Kidney capillary endothelial cell (primary cell): ENCODE results near the gene CNKSR1.

ENCODE experiments used
- DNase-seq: peaks from one replicate; pipeline ENCODE4 v3.0.0-alpha.2; 2018; ENCODE audit warnings: low spot score

Gene CNKSR1

DNA sequence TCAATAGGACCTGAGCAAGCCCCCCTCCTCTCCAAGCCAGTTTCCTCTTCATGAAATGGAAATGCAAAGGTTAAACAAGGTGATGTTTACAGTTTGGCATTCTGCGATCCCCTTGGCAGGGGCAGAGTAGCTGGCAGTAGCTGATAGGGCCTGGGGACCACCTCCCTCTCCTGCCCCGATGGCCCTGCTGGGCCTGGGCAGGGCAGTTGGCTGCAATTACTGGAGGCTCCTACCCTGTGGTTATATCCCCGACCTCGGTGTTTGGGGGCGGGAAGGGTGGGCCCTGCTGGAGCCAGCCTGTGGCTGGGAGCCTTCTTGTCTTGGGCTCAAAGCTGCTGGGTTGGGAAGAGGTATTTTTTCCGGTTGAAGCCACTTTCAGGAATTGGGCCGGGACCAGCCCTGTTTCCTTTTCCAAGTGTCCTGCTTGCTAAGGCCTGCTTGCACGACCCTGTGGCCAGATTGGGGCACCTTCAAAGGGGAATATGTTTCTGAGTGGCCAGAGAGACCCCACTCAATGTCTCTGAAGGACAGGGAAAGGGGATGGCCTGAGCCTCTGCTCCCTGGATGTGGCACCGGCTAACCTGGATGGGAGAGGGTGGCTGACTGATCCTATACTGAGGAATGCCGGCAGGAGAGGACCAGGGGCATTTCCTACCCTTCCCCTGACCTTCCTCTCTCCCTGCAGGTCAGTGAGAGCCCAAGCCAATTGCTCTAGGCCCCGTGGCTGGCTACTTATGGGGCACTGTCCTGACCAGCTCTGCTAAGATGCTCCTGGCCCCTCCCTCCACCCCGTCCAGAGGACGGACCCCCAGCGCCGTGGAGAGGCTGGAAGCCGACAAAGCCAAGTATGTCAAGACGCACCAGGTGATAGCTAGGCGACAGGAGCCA lies 16.5 kb upstream of the CNKSR1 start:
- no peak for DNase-seq

DNA sequence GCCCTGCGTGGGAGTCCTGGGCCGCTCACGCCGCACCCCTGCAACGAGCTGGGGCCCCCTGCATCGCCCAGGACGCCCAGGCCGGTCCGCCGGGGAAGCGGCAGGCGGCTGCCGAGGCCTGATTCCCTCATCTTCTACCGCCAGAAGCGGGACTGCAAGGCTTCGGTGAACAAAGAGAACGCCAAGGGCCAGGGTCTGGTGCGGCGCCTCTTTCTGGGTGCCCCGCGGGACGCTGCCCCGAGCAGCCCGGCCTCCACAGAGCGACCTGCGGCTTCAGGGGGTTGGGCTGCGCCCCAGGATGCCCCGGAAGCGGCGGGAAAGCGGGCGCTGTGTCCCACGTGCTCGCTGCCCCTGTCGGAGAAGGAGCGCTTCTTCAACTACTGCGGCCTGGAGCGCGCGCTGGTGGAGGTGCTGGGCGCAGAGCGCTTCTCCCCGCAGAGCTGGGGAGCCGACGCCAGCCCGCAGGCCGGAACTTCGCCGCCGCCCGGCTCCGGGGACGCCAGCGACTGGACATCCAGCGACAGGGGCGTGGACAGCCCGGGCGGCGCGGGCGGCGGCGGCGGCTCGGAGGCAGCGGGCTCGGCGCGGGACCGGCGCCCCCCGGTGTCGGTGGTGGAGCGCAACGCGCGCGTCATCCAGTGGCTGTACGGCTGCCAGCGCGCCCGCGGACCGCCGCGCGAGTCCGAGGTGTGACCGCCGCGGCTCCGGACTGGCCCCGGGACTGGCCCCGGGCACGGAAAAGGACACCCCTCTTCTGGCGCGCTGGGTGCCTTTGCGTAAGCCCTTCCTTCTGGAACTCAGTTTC lies 15.7 kb upstream of the CNKSR1 start:
- DNase-seq = no peak

DNA sequence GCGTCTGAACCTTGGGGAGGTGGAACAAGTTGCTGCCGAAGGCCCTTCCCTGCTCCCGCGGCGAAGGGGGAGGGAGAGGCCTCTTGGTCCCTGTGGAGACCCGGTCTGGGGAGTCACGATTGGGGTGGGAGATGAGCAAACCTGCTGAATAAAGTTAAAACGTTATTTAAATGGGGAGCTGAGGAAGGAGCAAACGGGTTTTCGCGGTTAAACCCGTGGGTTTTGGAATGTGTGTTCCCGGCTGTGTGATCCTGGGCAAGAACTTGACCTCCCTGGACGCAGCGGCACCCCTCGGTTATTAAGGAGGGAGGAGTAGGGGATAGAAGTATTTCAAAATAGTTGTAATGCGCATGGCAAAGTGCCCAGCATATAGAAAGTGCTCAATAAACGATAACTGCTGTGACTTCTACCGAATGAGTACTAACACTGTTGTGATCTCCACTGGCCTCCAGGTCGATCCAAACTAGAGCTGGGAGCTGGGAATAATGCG lies 15.0 kb upstream of the CNKSR1 start:
- no peak for DNase-seq

DNA sequence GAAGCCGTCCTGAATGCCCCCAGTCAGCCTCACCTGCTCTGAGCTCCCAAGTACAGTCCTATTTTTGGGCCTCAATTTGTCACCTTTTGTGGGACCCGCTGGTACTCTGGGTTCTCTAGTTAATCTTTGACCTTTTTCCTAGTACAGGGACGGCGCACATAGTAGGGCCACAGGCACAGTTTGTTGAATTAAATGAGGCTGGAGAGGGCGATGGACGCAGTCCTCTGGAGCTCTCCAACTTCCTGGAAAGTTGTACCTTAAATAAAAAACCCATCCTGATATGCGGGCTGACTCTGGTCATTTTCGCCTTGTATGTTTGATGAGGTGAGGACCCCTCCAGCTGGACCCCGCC lies 13.6 kb upstream of the CNKSR1 start:
- DNase-seq = no peak

DNA sequence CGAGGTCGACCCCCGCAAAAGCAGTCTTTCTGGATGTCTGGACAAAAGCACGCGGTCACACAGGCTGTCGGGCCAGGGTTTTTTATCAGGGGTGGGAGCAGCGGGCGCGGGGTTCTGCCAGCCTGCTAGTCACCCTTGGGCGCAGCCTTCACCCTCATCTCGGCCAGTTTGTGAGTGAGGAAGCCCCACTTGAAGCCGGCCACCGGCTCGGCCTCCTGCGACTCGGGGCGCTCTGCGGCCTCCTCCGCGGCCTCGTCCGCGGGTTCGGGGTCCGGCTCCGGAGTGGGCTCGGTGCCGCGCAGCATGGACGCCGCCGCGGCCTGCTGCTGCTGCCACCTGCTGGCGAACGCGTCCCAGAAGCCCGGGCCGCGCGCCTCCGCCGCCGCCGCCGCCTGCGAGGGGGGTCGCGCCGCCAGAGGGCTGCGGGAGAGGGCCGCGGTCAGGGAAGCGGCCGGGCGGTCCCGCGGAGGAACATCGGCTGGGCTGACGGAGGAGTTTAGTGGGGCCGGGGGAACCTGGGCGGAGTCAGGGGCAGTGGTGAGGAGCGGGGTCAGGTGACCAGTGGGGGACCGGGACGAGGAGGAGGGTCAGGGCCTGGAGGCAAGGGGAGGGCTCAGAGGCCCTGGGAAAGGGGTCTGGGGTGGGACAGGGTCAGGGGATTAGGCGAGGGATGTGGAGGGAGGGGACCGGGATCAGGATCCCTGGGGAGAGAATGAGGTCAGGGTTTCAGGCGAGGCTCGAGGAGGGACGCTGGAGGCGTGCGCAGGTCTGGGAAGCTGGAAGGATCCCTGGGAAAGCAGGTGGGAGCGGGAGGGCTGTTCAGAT lies 13.0 kb upstream of the CNKSR1 start:
- no peak for DNase-seq

DNA sequence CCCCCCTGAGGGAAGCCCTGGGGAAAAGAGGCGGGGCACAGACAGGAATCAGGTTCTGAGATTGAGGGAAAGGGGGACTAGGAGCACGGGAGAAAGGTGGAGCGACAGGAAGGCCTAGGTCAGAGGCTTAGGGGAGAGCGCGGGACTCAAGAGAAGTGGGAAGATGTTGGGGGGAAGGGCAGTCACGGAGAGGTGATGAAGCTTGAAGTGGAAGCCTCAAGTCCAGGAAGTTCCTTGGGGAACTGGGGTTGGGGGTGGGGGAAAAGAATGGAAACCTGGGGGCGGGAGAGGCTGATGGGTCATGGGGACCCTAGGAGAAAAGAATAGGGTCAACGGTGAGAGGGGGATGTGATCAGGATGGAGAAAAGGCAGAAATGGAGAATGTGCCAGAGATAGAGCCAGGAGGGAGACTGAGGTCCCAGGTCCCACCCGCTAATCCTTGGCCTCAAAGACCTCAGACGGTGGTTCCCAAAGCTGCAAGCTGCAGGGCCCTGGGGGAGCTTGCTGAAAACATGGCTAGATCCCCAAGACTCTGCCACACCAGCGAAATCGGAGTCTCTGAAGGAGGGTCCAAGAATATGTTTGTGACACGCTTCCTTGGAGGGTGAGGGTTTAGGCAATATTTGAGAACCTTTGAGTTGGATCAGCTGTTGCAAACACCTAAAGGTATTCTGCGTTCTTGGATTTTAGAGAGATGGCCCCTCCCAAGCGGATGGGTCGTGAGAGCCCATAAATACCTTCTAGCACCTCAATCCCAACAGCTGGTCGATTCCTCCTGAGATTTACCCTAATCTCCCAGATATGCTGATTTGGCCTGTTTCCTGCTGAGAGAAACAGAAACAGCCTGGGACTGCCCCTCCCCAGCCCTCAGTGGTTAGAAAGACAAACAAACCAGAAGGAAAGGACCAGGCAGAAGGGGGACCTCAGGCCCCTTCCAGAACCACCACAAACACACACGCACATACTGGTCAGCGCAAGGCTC lies 12.1 kb upstream of the CNKSR1 start:
- no peak for DNase-seq

DNA sequence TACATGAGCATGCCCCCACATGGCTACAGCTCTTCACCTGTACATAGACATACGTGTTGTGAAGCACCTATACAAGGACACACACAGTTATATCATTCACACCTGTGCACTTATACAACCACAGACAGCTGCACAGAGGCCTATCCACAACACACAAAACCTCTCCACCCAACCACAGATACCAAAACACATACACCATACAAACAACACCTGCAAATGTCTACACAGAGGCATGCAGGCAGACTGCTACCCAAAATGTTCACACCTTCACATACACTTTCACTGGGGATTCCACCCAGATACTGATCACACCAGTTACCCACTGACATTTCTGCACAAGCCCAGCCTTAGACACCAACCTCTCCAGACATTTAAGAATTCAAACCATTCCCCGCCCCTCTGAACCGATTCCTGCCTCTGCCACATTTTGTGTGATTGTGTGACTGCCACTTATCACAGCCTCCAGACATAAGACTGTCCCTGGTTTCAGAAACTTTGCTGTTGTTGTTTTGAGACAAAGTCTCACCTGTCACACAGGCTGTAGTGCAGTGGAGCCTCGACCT lies 10.5 kb upstream of the CNKSR1 start:
- no peak for DNase-seq

DNA sequence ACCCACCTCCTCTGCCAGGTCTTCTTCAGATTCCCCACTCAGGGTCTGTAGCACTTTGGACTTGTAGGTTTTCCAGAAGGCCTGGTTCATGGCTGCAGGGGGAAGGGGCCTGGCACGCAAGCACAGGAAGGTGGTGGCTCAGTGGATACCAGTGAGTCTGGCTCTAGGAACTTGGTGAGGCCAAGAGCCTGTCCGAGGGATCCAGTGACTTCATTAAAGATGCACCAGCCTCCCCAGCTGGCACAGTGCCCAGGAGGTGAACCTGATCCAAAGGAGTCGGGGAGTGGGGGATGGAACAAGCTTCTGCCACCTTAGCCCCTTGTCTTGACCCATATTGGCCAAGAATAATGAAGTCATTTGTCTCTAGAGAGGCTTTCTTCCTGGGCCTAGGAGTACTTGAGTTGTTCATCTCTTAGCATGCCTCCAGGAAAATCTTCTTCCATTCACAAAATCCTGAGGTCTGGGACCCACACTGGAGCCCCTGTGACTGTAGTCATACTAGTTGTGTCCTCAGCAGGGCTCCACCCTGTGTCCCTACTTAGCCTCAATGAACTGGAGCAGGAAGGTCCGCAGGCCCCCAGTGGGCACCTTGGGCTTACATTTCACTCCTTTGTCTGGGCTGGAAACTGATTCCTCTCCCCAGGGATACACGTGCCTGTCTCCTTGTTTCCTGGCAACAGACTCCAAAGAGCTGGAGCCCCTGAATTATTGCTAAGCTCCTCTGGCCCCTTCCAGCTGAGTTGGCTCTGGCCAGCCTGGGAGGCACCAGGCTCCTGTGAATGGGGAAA lies 8.7 kb upstream of the CNKSR1 start, which contains the start of gene C1orf232:
Gene C1orf232, minus strand, starts transcription at position 554 of the 788 bp plus-strand sequence. Its CDS starts 464 bp downstream, at position 90.
- no peak for DNase-seq

DNA sequence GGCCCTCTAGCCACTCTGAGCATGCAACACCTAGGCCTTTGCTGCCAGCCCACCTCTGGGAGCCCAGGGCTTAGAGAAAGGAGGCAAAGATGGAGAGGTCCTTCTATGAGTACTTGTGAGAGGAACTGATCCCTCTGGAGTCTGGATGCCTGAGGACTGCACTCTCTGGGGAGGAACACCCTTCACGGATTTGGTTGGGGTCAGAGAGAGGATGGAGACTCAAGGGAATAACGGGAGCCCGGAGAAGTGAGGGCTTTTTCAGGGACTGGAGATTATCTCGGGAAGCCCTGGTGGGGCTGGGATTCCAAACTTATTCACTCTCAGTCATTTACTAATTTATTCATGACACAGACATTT lies 8.1 kb upstream of the CNKSR1 start:
- DNase-seq = no peak

DNA sequence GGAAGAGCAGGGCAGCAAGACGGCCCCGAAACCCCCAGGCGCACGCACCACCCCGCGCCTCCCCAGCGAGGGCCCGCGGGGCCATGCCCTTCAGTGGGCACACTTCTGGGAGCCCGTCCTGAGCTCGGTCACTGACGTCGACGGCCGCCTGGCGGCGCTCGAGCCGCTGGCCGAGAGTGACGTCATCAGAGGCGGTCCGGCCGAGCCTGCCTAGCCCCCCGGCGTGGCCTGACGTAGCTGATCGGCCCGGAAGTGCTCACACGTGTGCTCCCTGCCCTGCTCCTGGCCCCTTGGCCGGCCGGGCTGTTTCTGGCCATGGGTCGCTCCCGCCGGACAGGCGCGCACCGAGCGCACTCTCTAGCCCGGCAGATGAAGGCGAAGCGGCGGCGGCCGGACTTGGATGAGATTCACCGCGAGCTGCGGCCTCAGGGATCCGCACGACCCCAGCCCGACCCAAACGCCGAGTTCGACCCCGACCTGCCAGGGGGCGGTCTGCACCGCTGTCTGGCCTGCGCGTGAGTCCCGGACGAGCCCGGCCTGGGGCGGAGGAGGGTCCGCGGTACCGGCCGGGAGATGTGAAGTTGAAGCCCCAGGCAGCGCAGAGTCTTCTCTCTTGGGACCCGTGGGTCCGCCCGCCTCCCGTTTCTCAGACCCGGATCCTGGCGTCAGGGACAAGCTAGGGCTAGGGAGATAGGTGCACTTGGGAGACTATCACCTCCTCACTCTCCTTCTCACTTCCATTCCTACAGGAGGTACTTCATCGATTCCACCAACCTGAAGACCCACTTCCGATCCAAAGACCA lies 7.4 kb upstream of the CNKSR1 start, which contains the start of gene ZNF593:
Gene ZNF593, plus strand, starts transcription at position 240 of the 803 bp plus-strand sequence. Its CDS starts 76 bp downstream, at position 316.
- peak; percentile 91 for DNase-seq

DNA sequence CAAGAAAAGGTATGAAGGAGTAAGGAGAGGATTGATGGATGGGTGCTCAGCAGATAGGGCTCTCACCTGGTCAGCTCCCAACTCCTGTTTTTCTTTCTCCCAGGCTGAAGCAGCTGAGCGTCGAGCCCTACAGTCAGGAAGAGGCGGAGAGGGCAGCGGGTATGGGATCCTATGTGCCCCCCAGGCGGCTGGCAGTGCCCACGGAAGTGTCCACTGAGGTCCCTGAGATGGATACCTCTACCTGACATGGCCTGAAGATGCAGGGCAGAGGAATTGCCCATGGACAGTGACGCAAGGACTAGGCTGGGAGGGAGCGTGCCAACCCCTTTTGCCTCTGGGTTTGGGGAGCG lies 6.8 kb upstream of the CNKSR1 start:
- no peak for DNase-seq

DNA sequence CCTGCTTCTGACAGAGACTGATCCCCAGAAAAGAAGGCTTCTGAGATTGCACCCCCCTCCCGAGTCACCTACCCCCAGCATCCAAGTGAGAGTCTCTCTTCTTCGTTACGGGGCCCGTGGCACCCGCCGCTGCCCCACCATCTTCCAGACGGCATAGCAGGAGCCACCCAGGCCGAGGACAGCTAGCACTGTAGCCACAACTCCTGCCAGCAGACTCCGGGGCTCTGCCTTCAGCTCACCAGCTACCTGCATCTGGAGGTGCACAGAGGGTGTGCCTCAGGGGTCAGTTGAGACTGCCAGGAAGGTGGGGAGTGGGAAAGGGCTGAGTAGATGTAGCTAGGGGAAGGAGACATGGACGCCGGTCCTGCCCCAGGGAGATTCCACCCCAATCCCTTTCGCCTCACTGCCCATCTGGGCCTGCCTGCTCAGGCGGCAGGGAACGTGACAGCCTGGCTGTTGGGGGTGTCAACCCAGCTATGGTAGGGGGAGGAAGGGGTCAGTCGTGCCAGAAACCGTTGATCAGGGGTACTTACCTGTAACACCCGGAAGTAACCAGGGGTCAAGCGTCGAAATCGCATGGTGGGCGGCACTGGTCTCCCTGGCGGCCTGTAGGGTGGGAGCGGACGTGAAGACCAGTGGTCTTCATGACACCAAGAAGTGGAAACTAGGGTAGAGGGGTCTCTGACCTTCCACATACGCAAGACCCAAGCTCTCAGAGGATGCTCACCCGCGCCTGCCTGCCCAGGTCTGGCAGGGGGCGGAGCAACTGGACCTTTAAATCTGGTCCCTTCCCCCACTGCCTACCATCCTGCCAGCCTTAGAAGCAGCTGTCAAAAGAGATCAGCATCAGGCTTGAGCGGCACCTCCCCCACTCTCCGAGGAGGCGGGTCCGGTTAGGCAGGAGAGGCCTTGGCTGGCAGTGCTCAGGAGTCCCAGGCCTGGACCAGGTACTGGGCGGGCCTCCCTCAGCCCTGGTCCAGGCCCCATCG lies 5.9 kb upstream of the CNKSR1 start, which contains the start of gene ZNF593OS:
Gene ZNF593OS, minus strand, starts transcription at position 749 of the 989 bp plus-strand sequence. Its CDS starts 171 bp downstream, at position 578.
- no peak for DNase-seq

DNA sequence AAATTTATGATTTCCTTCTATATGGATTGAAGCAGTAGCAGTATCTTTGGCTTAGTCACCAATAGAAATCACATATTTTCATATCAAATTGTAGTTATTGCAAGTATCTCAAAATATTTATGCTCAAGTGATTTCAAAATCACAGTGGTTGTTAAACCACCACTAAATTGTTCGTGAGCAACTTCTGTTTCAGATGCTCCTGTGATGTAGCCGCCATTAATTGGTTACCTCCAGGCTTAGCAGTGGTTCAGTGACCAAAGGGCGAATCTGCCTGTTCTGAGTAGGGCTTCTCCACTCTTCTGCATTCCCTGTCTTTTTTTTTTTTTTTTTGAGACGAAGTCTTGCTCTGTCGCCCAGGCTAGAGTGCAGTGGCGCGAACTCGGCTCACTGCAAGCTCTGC lies 1.9 kb upstream of the CNKSR1 start:
- DNase-seq = no peak

DNA sequence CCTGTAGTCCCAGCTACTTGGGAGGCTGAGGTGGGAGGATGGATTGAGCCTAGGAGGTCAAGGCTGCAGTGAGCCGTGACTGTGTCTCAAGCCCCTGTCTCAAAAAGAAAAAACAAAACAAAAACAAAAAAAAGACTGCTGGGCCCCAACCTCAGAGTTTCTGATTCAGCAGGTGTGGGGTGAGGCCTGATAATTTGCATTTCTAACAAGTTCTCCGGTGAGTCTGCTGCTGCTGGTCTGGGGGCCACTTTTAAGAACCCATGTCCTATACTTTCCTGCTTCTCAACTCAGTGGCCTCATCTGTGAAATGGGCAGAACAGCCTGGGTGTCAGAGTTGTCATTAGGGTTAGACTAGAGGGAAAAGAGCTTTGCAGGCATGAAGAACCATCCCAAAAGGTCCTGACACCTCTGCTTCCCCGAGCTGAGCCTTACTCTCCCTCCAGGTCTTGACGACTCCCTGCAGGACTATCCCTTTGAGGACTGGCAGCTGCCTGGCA lies 2.8 kb downstream of the CNKSR1 start:
- no peak for DNase-seq

DNA sequence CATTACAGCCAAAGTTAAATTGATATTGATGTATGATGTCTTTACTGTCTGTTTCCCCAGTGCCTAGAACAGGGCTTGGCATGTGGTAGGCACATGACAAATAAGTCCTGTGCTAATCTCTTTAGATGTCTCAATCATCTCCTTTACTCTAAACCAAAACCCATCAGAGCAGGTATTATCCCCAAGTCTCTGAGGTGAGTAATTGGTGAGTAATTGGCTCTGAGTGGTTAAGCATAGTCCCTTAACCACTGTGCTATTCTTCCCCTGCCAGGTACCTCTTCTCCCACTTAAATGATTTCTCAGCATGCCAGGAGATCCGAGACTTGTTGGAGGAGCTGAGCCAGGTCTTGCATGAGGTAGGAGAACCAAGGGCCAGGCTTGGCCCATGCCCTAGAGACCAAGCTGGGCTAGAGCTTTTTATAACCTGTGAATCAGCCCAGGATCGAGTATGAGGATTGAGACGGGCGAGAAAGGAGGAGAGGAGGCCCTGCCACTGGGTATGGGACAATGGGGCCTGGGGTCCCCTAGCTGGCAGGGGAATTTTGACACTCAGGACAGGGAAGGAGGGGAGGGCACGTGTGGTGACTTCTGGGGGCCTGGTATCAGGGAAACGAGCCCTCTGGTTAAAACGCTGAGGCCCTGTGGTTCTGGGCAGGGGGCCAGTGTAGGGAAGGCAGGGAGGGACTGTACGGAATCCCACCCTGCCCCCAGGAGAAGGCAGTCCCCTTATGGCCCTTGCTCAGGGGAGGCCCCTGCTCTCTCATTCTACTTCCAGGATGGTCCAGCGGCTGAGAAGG lies 4.5 kb downstream of the CNKSR1 start:
- no peak for DNase-seq

DNA sequence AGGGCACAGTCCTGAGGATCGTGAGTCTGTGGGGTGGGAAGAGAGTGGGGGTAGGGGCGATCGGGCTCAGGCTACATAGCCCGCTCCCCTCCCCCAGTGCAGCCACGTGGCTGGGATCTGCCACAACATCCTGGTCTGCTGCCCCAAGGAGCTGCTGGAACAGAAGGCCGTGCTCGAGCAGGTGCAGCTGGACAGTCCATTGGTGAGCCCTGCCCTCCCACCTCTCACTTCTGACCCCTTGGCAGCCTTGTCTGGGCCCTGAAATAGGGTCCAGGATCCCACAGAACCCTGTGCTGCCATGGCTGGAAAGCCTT lies 5.0 kb downstream of the CNKSR1 start:
- DNase-seq = no peak

DNA sequence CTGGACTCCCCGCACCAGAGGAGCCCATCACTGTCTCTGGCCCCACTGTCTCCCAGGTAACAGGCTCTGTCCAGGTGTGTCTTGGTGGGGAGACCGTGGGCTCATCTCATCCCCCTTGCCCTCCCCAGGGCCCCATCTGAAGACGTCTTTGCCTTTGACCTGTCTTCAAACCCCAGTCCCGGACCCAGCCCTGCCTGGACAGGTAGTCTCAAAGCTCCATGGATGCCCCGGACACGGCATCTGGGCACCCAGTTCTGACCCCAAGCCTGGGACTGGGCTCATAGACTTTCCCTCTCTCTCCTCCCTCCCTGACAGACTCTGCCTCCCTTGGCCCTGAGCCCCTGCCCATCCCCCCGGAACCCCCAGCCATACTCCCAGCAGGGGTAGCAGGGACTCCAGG lies 6.8 kb downstream of the CNKSR1 start:
- no peak for DNase-seq
